Colonic mucosa (tissue), 4 donors: ENCODE results near the gene GBX2. TPM values are rescaled to one million over a fixed set of nuclear protein-coding genes. Genes with fewer than 3 reads are reported as not detected.
A peak's percentile ranks its signal among the peaks of the same experiment; 100 is the strongest.

ENCODE experiments used
- DNase-seq: peaks from one replicate; pipeline ENCODE4 v3.0.0-alpha.2; 2020
- H3K27ac ChIP-seq: fragments of 200-600 bp; one replicate; pipeline ENCODE4 v1.8.0; 2021
- H3K27me3 ChIP-seq: fragments of 200-600 bp; one replicate; pipeline ENCODE4 v1.8.0; 2021
- H3K36me3 ChIP-seq: fragments of 200-600 bp; one replicate; pipeline ENCODE4 v1.8.0; 2021
- H3K4me1 ChIP-seq: fragments of 200-600 bp; one replicate; pipeline ENCODE4 v1.8.0; 2021; ENCODE audit warnings: mild to moderate bottlenecking
- H3K4me3 ChIP-seq: fragments of 200-600 bp; one replicate; pipeline ENCODE4 v1.8.0; 2021
- H3K9ac ChIP-seq, 2 donors: one replicate each; pipeline ENCODE4 v1.7.0; 2013; ENCODE audit warnings: control low read depth in 2 of 2, low read depth in 2 of 2, low read length in 2 of 2
- H3K9me3 ChIP-seq: fragments of 200-600 bp; one replicate; pipeline ENCODE4 v1.8.0; 2021
- intact Hi-C: fragments of 100-400 bp; cut with DNase I; formaldehyde crosslinking; loops from one replicate; pipeline ENCODE4 v1.14.1; 2022
- total RNA-seq, 2 donors: library from RNA; stranded (reverse); fragmentation: NEBNext Ultra II Directional in 1 of 2; extraction: Animal tissue kit (Norgen Biotek cat#: 25700) in 1 of 2; gene quantifications; one replicate each; pipeline ENCODE4 v1.2.1, GENCODE V29; 2021
- TF ChIP-seq, protein P1 (sequence below): fragments of 200-600 bp; IDR thresholded peaks from one replicate; pipeline ENCODE4 v1.8.0; 2022; ENCODE audit warnings: antibody characterized with exemption, mild to moderate bottlenecking
- donor health status: healthy.
- donor health status: DM: no; HTN: no; CAD: no.
- donor health status: DM: no; HTN: no; CAD: no.

The GBX2 gene
- total RNA-seq, 2 donors from 2014 or later, result not detected

- intact Hi-C loops, result no loop called here
- DNase-seq, result no peak
- Histone ChIP-seq H3K36me3 (no peaks in the 10 kb centered on the region), H3K27ac (no peak overlapping the region), H3K4me3 (peak overlapping the region; percentile 10), H3K4me1 (peaks cover 28% of the 10 kb centered on the region), H3K9ac (no peak overlapping the region), H3K27me3 (peaks cover 100% of the 10 kb centered on the region), H3K9me3 (no peaks in the 10 kb centered on the region)
- TF ChIP-seq, protein P1, sequence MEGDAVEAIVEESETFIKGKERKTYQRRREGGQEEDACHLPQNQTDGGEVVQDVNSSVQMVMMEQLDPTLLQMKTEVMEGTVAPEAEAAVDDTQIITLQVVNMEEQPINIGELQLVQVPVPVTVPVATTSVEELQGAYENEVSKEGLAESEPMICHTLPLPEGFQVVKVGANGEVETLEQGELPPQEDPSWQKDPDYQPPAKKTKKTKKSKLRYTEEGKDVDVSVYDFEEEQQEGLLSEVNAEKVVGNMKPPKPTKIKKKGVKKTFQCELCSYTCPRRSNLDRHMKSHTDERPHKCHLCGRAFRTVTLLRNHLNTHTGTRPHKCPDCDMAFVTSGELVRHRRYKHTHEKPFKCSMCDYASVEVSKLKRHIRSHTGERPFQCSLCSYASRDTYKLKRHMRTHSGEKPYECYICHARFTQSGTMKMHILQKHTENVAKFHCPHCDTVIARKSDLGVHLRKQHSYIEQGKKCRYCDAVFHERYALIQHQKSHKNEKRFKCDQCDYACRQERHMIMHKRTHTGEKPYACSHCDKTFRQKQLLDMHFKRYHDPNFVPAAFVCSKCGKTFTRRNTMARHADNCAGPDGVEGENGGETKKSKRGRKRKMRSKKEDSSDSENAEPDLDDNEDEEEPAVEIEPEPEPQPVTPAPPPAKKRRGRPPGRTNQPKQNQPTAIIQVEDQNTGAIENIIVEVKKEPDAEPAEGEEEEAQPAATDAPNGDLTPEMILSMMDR, result no peak
These were observed 2.1 kb downstream of the GBX2 start for GRCh38 chr2:236165842-236166795.

GRCh38 chr2:236164925-236165841 lies 3.0 kb downstream of the GBX2 start:
- Histone ChIP-seq H3K4me3 (no peak overlapping the region), H3K9me3 (no peaks in the 10 kb centered on the region), H3K36me3 (no peaks in the 10 kb centered on the region), H3K27me3 (peaks cover 96% of the 10 kb centered on the region), H3K9ac (no peak overlapping the region), H3K27ac (no peak overlapping the region), H3K4me1 (peaks cover 28% of the 10 kb centered on the region)
- DNase-seq, result no peak
- intact Hi-C loops, result no loop called here
- TF ChIP-seq, protein P1, result no peak

- DNase-seq, result no peak
- H3K4me3 ChIP-seq, result peak overlapping the region; percentile 14
- H3K9ac ChIP-seq, result no peak overlapping the region
- peaks cover 94% of the 10 kb centered on the region for H3K27me3 ChIP-seq
- peaks cover 28% of the 10 kb centered on the region for H3K4me1 ChIP-seq
- H3K9me3 ChIP-seq, result no peaks in the 10 kb centered on the region
- intact Hi-C loops, result no loop called here
- no peak overlapping the region for H3K27ac ChIP-seq
- TF ChIP-seq, protein P1, result no peak
- no peaks in the 10 kb centered on the region for H3K36me3 ChIP-seq
These were observed 3.8 kb downstream of the GBX2 start for GRCh38 chr2:236164201-236164924.

- peak overlapping the region; percentile 14 for H3K4me3 ChIP-seq
- peaks cover 94% of the 10 kb centered on the region for H3K27me3 ChIP-seq
- H3K4me1 ChIP-seq, result peaks cover 23% of the 10 kb centered on the region
- H3K36me3 ChIP-seq, result no peaks in the 10 kb centered on the region
- TF ChIP-seq, protein P1, result no peak
- no peak for DNase-seq
- H3K27ac ChIP-seq, result no peak overlapping the region
- no peaks in the 10 kb centered on the region for H3K9me3 ChIP-seq
- intact Hi-C loops, result no loop called here
- H3K9ac ChIP-seq, result no peak overlapping the region
These were observed 4.5 kb downstream of the GBX2 start for GRCh38 chr2:236163471-236164200.
